H9 (cell line): ENCODE data around the gene GTF2A1L. TPM values are rescaled to one million over a fixed set of nuclear protein-coding genes. Genes with fewer than 3 reads are reported as not detected.

Experiments
- DNase-seq: peaks from one replicate; pipeline ENCODE4 v3.0.0-alpha.2; 2017
- H2AFZ ChIP-seq: one replicate; pipeline ENCODE4 v1.6.1; 2013; ENCODE audit warnings: mild to moderate bottlenecking, low read length, control low read depth, moderate library complexity
- H2AK5ac ChIP-seq: 2 replicates; pipeline ENCODE4 v1.6.1; 2013; ENCODE audit warnings: low read length, control low read depth, mixed read lengths; ENCODE audit not compliant: insufficient read length
- H2BK120ac ChIP-seq: one replicate; pipeline ENCODE4 v1.6.1; 2013; ENCODE audit warnings: low read depth, mild to moderate bottlenecking, low read length, control low read depth, inconsistent platforms; ENCODE audit not compliant: poor library complexity, severe bottlenecking
- H2BK12ac ChIP-seq: 2 replicates; pipeline ENCODE4 v1.6.1; 2013; ENCODE audit warnings: low read length, control low read depth, mixed read lengths, low read depth; ENCODE audit not compliant: insufficient read length
- H2BK15ac ChIP-seq: 2 replicates; pipeline ENCODE4 v1.6.1; 2013; ENCODE audit warnings: low read depth, low read length, control low read depth
- H2BK20ac ChIP-seq: one replicate; pipeline ENCODE4 v1.6.1; 2013; ENCODE audit warnings: low read depth, mild to moderate bottlenecking, low read length, control low read depth, inconsistent platforms; ENCODE audit not compliant: poor library complexity, severe bottlenecking
- H2BK5ac ChIP-seq: 2 replicates; pipeline ENCODE4 v1.6.1; 2013; ENCODE audit warnings: low read length, control low read depth, mixed read lengths; ENCODE audit not compliant: insufficient read length
- H3K14ac ChIP-seq: 2 replicates; pipeline ENCODE4 v1.6.1; 2013; ENCODE audit warnings: low read length, control low read depth; ENCODE audit not compliant: insufficient read depth
- H3K18ac ChIP-seq: 2 replicates; pipeline ENCODE4 v1.6.1; 2013; ENCODE audit warnings: low read depth, mild to moderate bottlenecking, mixed read lengths, low read length, control low read depth; ENCODE audit not compliant: insufficient read length
- H3K23ac ChIP-seq: 2 replicates; pipeline ENCODE4 v1.6.1; 2013; ENCODE audit warnings: low read length, control low read depth, mixed read lengths, low read depth; ENCODE audit not compliant: insufficient read length
- H3K23me2 ChIP-seq: 2 replicates; pipeline ENCODE4 v1.6.1; 2013; ENCODE audit warnings: low read depth, mild to moderate bottlenecking, mixed read lengths, low read length, control low read depth; ENCODE audit not compliant: insufficient read length, poor library complexity, severe bottlenecking
- H3K27ac ChIP-seq: 2 replicates; pipeline ENCODE4 v1.5.1; 2013; ENCODE audit warnings: low read length, control low read depth, mixed read lengths, low read depth; ENCODE audit not compliant: insufficient read length
- H3K27me3 ChIP-seq: 2 replicates; pipeline ENCODE4 v1.6.1; 2013; ENCODE audit warnings: low read length, control low read depth, inconsistent platforms; ENCODE audit not compliant: insufficient read depth
- H3K4ac ChIP-seq: 2 replicates; pipeline ENCODE4 v1.6.1; 2013; ENCODE audit warnings: low read depth, mild to moderate bottlenecking, control low read depth, inconsistent platforms, low read length, moderate library complexity
- H3K4me1 ChIP-seq: 2 replicates; pipeline ENCODE4 v1.6.1; 2013; ENCODE audit warnings: low read length, control low read depth, inconsistent platforms; ENCODE audit not compliant: insufficient read depth
- H3K4me2 ChIP-seq: 2 replicates; pipeline ENCODE4 v1.6.1; 2013; ENCODE audit warnings: low read length, control low read depth, mixed read lengths; ENCODE audit not compliant: insufficient read length, insufficient read depth
- H3K56ac ChIP-seq: 2 replicates; pipeline ENCODE4 v1.6.1; 2013; ENCODE audit warnings: low read depth, mild to moderate bottlenecking, mixed read lengths, low read length, control low read depth; ENCODE audit not compliant: insufficient read length
- H3K79me1 ChIP-seq: 2 replicates; pipeline ENCODE4 v1.6.1; 2013; ENCODE audit warnings: low read depth, mild to moderate bottlenecking, moderate library complexity, low read length, control low read depth, inconsistent platforms; ENCODE audit not compliant: insufficient read depth, poor library complexity, severe bottlenecking
- H3K79me2 ChIP-seq: 2 replicates; pipeline ENCODE4 v1.6.1; 2013; ENCODE audit warnings: low read length, control low read depth, inconsistent platforms; ENCODE audit not compliant: insufficient read depth
- H3K9ac ChIP-seq: 2 replicates; pipeline ENCODE4 v1.6.1; 2013; ENCODE audit warnings: low read length, control low read depth, mixed read lengths; ENCODE audit not compliant: insufficient read length; ENCODE audit errors: extremely low read depth
- H3K9me3 ChIP-seq: one replicate; pipeline ENCODE4 v1.6.1; 2013; ENCODE audit warnings: low read depth, low read length, inconsistent platforms; ENCODE audit not compliant: control insufficient read depth
- H3T11ph ChIP-seq: one replicate; pipeline ENCODE4 v1.6.1; 2013; ENCODE audit warnings: mild to moderate bottlenecking, low read length, control low read depth, inconsistent platforms
- H4K20me1 ChIP-seq: one replicate; pipeline ENCODE4 v1.6.1; 2013; ENCODE audit not compliant: control insufficient read depth, insufficient read length, insufficient read depth
- H4K5ac ChIP-seq: 2 replicates; pipeline ENCODE4 v1.6.1; 2013; ENCODE audit warnings: low read depth, mild to moderate bottlenecking, mixed read lengths, low read length, control low read depth; ENCODE audit not compliant: insufficient read length
- H4K8ac ChIP-seq: replicated peaks from 2 replicates; pipeline ENCODE4 v1.6.1; 2013; ENCODE audit warnings: low read length, control low read depth, mixed read lengths, low read depth; ENCODE audit not compliant: insufficient read length
- H4K91ac ChIP-seq: 2 replicates; pipeline ENCODE4 v1.6.1; 2013; ENCODE audit warnings: low read depth, mild to moderate bottlenecking, moderate library complexity, mixed read lengths, low read length, control low read depth; ENCODE audit not compliant: insufficient read length
- H3K27ac Mint-ChIP-seq, 3 experiments: 2 replicates in 2 of 3; 3 replicates in 1 of 3; pipeline ENCODE4 v1.8.0; 2020 to 2021; ENCODE audit warnings: mixed read lengths in 3 of 3, mild to moderate bottlenecking in 1 of 3, moderate library complexity in 1 of 3
- H3K27me3 Mint-ChIP-seq: 2 replicates; pipeline ENCODE4 v1.8.0; 2021; ENCODE audit warnings: low read depth, mild to moderate bottlenecking, moderate library complexity, mixed read lengths
- H3K36me3 Mint-ChIP-seq, 3 experiments: 2 replicates in 2 of 3; 3 replicates in 1 of 3; pipeline ENCODE4 v1.8.0; 2020 to 2021; ENCODE audit warnings: low read depth in 3 of 3, mixed read lengths in 3 of 3; ENCODE audit not compliant: insufficient read depth in 1 of 3
- H3K4me1 Mint-ChIP-seq, 2 experiments: 2 replicates each; pipeline ENCODE4 v1.8.0; 2020; ENCODE audit warnings: mixed read lengths in 2 of 2
- H3K4me3 Mint-ChIP-seq, 2 experiments: 2 replicates in 1 of 2; 3 replicates in 1 of 2; pipeline ENCODE4 v1.8.0; 2020 to 2021; ENCODE audit warnings: mild to moderate bottlenecking in 2 of 2, mixed read lengths in 2 of 2, moderate library complexity in 1 of 2
- H3K9me3 Mint-ChIP-seq, 2 experiments: 2 replicates in 1 of 2; 3 replicates in 1 of 2; pipeline ENCODE4 v1.8.0; 2020; ENCODE audit warnings: mild to moderate bottlenecking in 2 of 2, mixed read lengths in 2 of 2, moderate library complexity in 1 of 2
- CTCF ChIP-seq: fragments of 200-600 bp; sonication (generic); conservative IDR thresholded peaks from 3 replicates; pipeline ENCODE4 v1.8.0; 2021; ENCODE audit warnings: antibody characterized with exemption, mild to moderate bottlenecking
- WGBS: extraction: QIAGEN DNeasy Blood & Tissue Kit; methylation state at CpG from one replicate; pipeline ENCODE4 v1.1.7; 2013; ENCODE audit warnings: missing lambda C conversion rate, low lambda C conversion rate, mixed read lengths; ENCODE audit not compliant: insufficient read length; ENCODE audit errors: extremely low coverage; 5-methylcytosine and 5-hydroxymethylcytosine counted together
- total RNA-seq: library from RNA; stranded (reverse); gene quantifications from 2 replicates; pipeline ENCODE4 v1.2.1, GENCODE V29; 2021

The GTF2A1L gene
- total RNA-seq, 1 experiment from 2014 or later, result not detected

- Histone ChIP-seq H2BK120ac (no peak overlapping the region), H3K4me1 (peaks cover 10% of the 10 kb centered on the region; the same call in 1 of the 2 replicates), H3K9ac (no peak overlapping the region), H3K4ac (no peak overlapping the region), H2BK12ac (no peak overlapping the region), H3K79me1 (no peaks in the 10 kb centered on the region), H2AFZ (no peak overlapping the region), H3K56ac (no peak overlapping the region), H4K20me1 (no peaks in the 10 kb centered on the region), H3K79me2 (no peaks in the 10 kb centered on the region), H3K23me2 (no peaks in the 10 kb centered on the region), H3K18ac (no peak overlapping the region), H4K91ac (no peak overlapping the region), H3K27me3 (no peaks in the 10 kb centered on the region), H4K5ac (no peak overlapping the region), H3K23ac (no peak overlapping the region), H3T11ph (no peak overlapping the region), H2BK15ac (no peak overlapping the region), H3K27ac (no peak overlapping the region), H3K14ac (no peak overlapping the region), H4K8ac (no peak overlapping the region), H2AK5ac (no peak overlapping the region), H2BK5ac (no peak overlapping the region), H3K9me3 (no peaks in the 10 kb centered on the region), H2BK20ac (no peak overlapping the region), H3K4me2 (no peak overlapping the region)
- peak overlapping the region in 1 of 3 experiments; percentile 13; a peak in 3 of 7 replicates for H3K27ac Mint-ChIP-seq
- peaks cover 14% of the 10 kb centered on the region for H3K27me3 Mint-ChIP-seq
- H3K36me3 Mint-ChIP-seq, result peaks cover 5 to 19% (median 7%) of the 10 kb centered on the region in 3 experiments
- H3K9me3 Mint-ChIP-seq, result no peaks in the 10 kb centered on the region; a peak in 1 of 5 replicates
- TF ChIP-seq CTCF, result no peak
- no peak for DNase-seq
- no CpG with 5 or more reads among the region's 3 CpGs for WGBS
- H3K4me3 Mint-ChIP-seq, result no peak overlapping the region
- H3K4me1 Mint-ChIP-seq, result peaks cover 36 to 42% of the 10 kb centered on the region in 2 experiments
These were observed 29.7 kb upstream of the GTF2A1L start for GRCh38 chr2:48587961-48588360.
